ENCODE data around the gene AP3S2. TPM values are rescaled to one million over a fixed set of nuclear protein-coding genes. Genes with fewer than 3 reads are reported as not detected.

The AP3S2 gene
- total and polyA plus RNA-seq, 2 of the 13 experiments (the other 11 are each of a cell fraction or from before 2014, with no cell fraction given), result 17.6 to 44.4 TPM

DNA sequence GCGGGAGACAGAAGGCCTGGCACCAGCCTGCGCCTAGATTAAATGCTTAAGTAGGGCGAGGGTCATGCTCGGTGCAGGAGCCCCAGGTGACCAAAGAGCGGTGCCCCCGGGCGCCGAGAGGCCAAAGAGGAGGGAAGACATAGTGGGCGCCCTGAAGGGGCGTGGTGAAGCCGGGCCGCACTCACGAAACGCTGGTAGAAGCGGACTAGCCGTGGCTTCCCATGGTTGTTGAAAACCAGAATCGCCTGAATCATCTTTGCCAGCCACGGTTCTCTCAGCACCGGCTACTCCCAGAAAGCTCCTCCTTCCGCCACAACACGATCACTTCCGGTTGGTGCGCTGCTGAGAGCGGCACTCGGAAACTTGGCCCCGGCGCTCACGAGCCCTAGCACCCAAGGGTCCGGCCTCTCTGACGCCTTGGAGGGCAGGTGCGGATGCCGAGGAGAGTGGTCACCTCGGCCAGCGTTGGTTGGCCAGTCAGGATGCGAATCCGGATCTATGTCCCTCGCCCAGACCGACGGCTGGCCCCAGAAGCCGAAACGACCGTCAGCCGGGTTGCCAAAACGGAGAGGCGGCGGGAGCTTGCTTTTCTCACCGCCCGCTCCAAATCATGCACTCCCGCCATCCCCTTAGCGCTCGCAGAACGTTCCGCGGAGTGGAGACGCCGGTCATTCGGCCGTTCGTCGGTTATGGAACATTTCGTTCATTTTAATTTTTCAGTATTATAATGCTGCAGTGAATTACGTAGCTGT is at the start of gene AP3S2 (continued):
- TF ChIP-seq, protein P1, sequence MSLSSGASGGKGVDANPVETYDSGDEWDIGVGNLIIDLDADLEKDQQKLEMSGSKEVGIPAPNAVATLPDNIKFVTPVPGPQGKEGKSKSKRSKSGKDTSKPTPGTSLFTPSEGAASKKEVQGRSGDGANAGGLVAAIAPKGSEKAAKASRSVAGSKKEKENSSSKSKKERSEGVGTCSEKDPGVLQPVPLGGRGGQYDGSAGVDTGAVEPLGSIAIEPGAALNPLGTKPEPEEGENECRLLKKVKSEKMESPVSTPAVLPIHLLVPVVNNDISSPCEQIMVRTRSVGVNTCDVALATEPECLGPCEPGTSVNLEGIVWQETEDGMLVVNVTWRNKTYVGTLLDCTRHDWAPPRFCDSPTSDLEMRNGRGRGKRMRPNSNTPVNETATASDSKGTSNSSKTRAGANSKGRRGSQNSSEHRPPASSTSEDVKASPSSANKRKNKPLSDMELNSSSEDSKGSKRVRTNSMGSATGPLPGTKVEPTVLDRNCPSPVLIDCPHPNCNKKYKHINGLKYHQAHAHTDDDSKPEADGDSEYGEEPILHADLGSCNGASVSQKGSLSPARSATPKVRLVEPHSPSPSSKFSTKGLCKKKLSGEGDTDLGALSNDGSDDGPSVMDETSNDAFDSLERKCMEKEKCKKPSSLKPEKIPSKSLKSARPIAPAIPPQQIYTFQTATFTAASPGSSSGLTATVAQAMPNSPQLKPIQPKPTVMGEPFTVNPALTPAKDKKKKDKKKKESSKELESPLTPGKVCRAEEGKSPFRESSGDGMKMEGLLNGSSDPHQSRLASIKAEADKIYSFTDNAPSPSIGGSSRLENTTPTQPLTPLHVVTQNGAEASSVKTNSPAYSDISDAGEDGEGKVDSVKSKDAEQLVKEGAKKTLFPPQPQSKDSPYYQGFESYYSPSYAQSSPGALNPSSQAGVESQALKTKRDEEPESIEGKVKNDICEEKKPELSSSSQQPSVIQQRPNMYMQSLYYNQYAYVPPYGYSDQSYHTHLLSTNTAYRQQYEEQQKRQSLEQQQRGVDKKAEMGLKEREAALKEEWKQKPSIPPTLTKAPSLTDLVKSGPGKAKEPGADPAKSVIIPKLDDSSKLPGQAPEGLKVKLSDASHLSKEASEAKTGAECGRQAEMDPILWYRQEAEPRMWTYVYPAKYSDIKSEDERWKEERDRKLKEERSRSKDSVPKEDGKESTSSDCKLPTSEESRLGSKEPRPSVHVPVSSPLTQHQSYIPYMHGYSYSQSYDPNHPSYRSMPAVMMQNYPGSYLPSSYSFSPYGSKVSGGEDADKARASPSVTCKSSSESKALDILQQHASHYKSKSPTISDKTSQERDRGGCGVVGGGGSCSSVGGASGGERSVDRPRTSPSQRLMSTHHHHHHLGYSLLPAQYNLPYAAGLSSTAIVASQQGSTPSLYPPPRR (CRISPR knock-in tag; IDR thresholded peaks at IDR 0.05; ENCODE audit: borderline replicate concordance), result peak; percentile 73; the same call in 1 of the 2 replicates
- peak; percentile 91; the same call in 1 of the 2 replicates for TF ChIP-seq TSC22D2 (CRISPR knock-in tag; IDR thresholded peaks at IDR 0.05; ENCODE audit: borderline replicate concordance)
- TF ChIP-seq HMG20B (CRISPR knock-in tag; conservative IDR thresholded peaks at IDR 0.05), result peak; percentile 65; the same call in 1 of the 2 replicates
- TF ChIP-seq AGO1 (IDR thresholded peaks at IDR 0.05; ENCODE audit: low read depth, low read length, poor library complexity, severe bottlenecking), result peak; percentile 72
- peak; percentile 89 for TF ChIP-seq CSRNP1 (CRISPR knock-in tag; IDR thresholded peaks at IDR 0.05)
- TF ChIP-seq HDAC2 (CRISPR knock-in tag; IDR thresholded peaks at IDR 0.05), result peak; percentile 99
- TF ChIP-seq ZGPAT (CRISPR knock-in tag; IDR thresholded peaks at IDR 0.05), result peak; percentile 96
- no peak for TF ChIP-seq NPAS2 (CRISPR knock-in tag; IDR thresholded peaks at IDR 0.05; ENCODE audit: borderline replicate concordance)
- TF ChIP-seq, protein P2, sequence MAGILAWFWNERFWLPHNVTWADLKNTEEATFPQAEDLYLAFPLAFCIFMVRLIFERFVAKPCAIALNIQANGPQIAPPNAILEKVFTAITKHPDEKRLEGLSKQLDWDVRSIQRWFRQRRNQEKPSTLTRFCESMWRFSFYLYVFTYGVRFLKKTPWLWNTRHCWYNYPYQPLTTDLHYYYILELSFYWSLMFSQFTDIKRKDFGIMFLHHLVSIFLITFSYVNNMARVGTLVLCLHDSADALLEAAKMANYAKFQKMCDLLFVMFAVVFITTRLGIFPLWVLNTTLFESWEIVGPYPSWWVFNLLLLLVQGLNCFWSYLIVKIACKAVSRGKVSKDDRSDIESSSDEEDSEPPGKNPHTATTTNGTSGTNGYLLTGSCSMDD (CRISPR knock-in tag; IDR thresholded peaks at IDR 0.05), result no peak
- peak; percentile 92; the same call in 1 of the 2 replicates for TF ChIP-seq ZSCAN5A (CRISPR knock-in tag; IDR thresholded peaks at IDR 0.05; ENCODE audit: borderline replicate concordance)
- TF ChIP-seq PCBP1 (IDR thresholded peaks at IDR 0.05; ENCODE audit: borderline replicate concordance, low read depth, low read length), result peak; percentile 90; the same call in 1 of the 2 replicates
- peak; percentile 82; the same call in 1 of the 2 replicates for TF ChIP-seq NFE2L1 (CRISPR knock-in tag; IDR thresholded peaks at IDR 0.05; ENCODE audit: borderline replicate concordance)
- no peak for TF ChIP-seq REXO4 (CRISPR knock-in tag; IDR thresholded peaks at IDR 0.05; ENCODE audit: borderline replicate concordance)
- TF ChIP-seq THRA (CRISPR knock-in tag; IDR thresholded peaks at IDR 0.05; ENCODE audit: borderline replicate concordance), result peak; percentile 68
- peak; percentile 75 for TF ChIP-seq ATF1 (CRISPR knock-in tag; IDR thresholded peaks at IDR 0.05)

All from HepG2 (cell line).